Measurements from ENCODE around the gene TNFRSF9. TPM values are rescaled to one million over a fixed set of nuclear protein-coding genes. Genes with fewer than 3 reads are reported as not detected.
A peak's percentile ranks its signal among the peaks of the same experiment; 100 is the strongest.

Gene TNFRSF9
- total and polyA plus RNA-seq, 2 experiments from 2014 or later, result not detected

DNA sequence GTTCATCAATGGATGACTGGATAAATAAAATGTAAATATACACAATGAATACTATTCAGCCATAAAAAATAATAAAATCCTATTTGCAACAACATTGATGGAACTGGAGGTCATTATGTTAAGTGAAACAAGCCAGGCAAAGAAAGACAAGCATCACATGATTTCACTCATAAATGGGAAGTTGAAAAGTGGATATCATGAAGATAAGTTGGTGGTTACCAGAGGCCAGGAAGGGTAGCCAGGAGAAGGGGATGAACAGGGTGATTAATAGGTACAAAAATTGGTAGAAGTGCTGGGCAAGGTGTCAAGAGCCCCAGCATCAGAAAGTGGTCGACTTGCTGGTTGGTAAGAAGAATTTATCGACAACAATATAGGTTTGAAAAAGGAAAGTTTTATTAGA lies 19.5 kb upstream of the TNFRSF9 start:
- DNase-seq (ENCODE audit: low spot score) (no peak), ATAC-seq (no peak)
- H3K27ac ChIP-seq (ENCODE audit: low read depth), result no peak overlapping the region
- H3K27me3 ChIP-seq (ENCODE audit: insufficient read depth), result no peaks in the 10 kb centered on the region
- peak overlapping the region; percentile 92; the same call in 1 of the 2 replicates for H3K4me3 ChIP-seq
- H3K4me1 ChIP-seq (ENCODE audit: insufficient read depth), result peaks cover 8% of the 10 kb centered on the region
- no peaks in the 10 kb centered on the region; the same call in 1 of the 2 replicates for H3F3A ChIP-seq (replicated peaks; ENCODE audit: low read depth)
- TF ChIP-seq ZNF331 (CRISPR knock-in tag; IDR thresholded peaks at IDR 0.05; ENCODE audit: low read depth), result no peak
- TF ChIP-seq POLR2AphosphoS5 (IDR thresholded peaks at IDR 0.05; ENCODE audit: low read depth), result no peak
- no peak for TF ChIP-seq NANOG (IDR thresholded peaks at IDR 0.05; ENCODE audit: borderline replicate concordance)
- TF ChIP-seq ZNF114 (CRISPR knock-in tag; IDR thresholded peaks at IDR 0.05), result no peak
- TF ChIP-seq, protein P1, sequence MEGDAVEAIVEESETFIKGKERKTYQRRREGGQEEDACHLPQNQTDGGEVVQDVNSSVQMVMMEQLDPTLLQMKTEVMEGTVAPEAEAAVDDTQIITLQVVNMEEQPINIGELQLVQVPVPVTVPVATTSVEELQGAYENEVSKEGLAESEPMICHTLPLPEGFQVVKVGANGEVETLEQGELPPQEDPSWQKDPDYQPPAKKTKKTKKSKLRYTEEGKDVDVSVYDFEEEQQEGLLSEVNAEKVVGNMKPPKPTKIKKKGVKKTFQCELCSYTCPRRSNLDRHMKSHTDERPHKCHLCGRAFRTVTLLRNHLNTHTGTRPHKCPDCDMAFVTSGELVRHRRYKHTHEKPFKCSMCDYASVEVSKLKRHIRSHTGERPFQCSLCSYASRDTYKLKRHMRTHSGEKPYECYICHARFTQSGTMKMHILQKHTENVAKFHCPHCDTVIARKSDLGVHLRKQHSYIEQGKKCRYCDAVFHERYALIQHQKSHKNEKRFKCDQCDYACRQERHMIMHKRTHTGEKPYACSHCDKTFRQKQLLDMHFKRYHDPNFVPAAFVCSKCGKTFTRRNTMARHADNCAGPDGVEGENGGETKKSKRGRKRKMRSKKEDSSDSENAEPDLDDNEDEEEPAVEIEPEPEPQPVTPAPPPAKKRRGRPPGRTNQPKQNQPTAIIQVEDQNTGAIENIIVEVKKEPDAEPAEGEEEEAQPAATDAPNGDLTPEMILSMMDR (conservative IDR thresholded peaks at IDR 0.05; ENCODE audit: low read depth in 2 of 2), result no peak
- TF ChIP-seq STAT1 (IDR thresholded peaks at IDR 0.05; ENCODE audit: unreplicated experiment), result no peak
- TF ChIP-seq EZH2 (IDR thresholded peaks at IDR 0.05; ENCODE audit: low read depth, unreplicated experiment), result no peak
- TF ChIP-seq, protein P2, sequence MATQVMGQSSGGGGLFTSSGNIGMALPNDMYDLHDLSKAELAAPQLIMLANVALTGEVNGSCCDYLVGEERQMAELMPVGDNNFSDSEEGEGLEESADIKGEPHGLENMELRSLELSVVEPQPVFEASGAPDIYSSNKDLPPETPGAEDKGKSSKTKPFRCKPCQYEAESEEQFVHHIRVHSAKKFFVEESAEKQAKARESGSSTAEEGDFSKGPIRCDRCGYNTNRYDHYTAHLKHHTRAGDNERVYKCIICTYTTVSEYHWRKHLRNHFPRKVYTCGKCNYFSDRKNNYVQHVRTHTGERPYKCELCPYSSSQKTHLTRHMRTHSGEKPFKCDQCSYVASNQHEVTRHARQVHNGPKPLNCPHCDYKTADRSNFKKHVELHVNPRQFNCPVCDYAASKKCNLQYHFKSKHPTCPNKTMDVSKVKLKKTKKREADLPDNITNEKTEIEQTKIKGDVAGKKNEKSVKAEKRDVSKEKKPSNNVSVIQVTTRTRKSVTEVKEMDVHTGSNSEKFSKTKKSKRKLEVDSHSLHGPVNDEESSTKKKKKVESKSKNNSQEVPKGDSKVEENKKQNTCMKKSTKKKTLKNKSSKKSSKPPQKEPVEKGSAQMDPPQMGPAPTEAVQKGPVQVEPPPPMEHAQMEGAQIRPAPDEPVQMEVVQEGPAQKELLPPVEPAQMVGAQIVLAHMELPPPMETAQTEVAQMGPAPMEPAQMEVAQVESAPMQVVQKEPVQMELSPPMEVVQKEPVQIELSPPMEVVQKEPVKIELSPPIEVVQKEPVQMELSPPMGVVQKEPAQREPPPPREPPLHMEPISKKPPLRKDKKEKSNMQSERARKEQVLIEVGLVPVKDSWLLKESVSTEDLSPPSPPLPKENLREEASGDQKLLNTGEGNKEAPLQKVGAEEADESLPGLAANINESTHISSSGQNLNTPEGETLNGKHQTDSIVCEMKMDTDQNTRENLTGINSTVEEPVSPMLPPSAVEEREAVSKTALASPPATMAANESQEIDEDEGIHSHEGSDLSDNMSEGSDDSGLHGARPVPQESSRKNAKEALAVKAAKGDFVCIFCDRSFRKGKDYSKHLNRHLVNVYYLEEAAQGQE (IDR thresholded peaks at IDR 0.05; ENCODE audit: unreplicated experiment), result no peak
- TF ChIP-seq, protein P3, sequence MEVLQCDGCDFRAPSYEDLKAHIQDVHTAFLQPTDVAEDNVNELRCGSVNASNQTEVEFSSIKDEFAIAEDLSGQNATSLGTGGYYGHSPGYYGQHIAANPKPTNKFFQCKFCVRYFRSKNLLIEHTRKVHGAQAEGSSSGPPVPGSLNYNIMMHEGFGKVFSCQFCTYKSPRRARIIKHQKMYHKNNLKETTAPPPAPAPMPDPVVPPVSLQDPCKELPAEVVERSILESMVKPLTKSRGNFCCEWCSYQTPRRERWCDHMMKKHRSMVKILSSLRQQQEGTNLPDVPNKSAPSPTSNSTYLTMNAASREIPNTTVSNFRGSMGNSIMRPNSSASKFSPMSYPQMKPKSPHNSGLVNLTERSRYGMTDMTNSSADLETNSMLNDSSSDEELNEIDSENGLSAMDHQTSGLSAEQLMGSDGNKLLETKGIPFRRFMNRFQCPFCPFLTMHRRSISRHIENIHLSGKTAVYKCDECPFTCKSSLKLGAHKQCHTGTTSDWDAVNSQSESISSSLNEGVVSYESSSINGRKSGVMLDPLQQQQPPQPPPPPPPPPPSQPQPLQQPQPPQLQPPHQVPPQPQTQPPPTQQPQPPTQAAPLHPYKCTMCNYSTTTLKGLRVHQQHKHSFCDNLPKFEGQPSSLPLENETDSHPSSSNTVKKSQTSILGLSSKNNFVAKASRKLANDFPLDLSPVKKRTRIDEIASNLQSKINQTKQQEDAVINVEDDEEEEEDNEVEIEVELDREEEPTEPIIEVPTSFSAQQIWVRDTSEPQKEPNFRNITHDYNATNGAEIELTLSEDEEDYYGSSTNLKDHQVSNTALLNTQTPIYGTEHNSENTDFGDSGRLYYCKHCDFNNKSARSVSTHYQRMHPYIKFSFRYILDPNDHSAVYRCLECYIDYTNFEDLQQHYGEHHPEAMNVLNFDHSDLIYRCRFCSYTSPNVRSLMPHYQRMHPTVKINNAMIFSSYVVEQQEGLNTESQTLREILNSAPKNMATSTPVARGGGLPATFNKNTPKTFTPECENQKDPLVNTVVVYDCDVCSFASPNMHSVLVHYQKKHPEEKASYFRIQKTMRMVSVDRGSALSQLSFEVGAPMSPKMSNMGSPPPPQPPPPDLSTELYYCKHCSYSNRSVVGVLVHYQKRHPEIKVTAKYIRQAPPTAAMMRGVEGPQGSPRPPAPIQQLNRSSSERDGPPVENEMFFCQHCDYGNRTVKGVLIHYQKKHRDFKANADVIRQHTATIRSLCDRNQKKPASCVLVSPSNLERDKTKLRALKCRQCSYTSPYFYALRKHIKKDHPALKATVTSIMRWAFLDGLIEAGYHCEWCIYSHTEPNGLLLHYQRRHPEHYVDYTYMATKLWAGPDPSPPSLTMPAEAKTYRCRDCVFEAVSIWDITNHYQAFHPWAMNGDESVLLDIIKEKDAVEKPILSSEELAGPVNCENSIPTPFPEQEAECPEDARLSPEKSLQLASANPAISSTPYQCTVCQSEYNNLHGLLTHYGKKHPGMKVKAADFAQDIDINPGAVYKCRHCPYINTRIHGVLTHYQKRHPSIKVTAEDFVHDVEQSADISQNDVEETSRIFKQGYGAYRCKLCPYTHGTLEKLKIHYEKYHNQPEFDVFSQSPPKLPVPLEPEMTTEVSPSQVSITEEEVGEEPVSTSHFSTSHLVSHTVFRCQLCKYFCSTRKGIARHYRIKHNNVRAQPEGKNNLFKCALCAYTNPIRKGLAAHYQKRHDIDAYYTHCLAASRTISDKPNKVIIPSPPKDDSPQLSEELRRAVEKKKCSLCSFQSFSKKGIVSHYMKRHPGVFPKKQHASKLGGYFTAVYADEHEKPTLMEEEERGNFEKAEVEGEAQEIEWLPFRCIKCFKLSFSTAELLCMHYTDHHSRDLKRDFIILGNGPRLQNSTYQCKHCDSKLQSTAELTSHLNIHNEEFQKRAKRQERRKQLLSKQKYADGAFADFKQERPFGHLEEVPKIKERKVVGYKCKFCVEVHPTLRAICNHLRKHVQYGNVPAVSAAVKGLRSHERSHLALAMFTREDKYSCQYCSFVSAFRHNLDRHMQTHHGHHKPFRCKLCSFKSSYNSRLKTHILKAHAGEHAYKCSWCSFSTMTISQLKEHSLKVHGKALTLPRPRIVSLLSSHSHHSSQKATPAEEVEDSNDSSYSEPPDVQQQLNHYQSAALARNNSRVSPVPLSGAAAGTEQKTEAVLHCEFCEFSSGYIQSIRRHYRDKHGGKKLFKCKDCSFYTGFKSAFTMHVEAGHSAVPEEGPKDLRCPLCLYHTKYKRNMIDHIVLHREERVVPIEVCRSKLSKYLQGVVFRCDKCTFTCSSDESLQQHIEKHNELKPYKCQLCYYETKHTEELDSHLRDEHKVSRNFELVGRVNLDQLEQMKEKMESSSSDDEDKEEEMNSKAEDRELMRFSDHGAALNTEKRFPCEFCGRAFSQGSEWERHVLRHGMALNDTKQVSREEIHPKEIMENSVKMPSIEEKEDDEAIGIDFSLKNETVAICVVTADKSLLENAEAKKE (CRISPR knock-in tag; IDR thresholded peaks at IDR 0.05), result no peak
- H3K9me2 ChIP-seq (ENCODE audit: insufficient read depth), result no peaks in the 10 kb centered on the region
- peaks cover 13% of the 10 kb centered on the region for H3K27me3 Mint-ChIP-seq (ENCODE audit: insufficient read depth, low read depth, poor library complexity)
- peak overlapping the region; percentile 98 for H3K4me3 Mint-ChIP-seq
- H3K4me1 Mint-ChIP-seq, result peaks cover 6% of the 10 kb centered on the region; the same call in 1 of the 3 replicates
- no peak overlapping the region for H2AFZ ChIP-seq
- peaks cover 34% of the 10 kb centered on the region for H3K79me2 ChIP-seq (replicated peaks; ENCODE audit: insufficient read depth)
- peaks cover 9% of the 10 kb centered on the region; the same call in 1 of the 2 replicates for H4K20me1 ChIP-seq (replicated peaks; ENCODE audit: insufficient read depth)
- H3K9me3 Mint-ChIP-seq, result no peaks in the 10 kb centered on the region; the same call in 2 of the 3 replicates
- H3K27ac Mint-ChIP-seq, result no peak overlapping the region
- peaks cover 29% of the 10 kb centered on the region for H3K36me3 Mint-ChIP-seq (ENCODE audit: low read depth)
- peaks cover 23% of the 10 kb centered on the region for H3K36me3 ChIP-seq (ENCODE audit: insufficient read depth)
- H3K4me2 ChIP-seq, result peak overlapping the region; percentile 83; the same call in 1 of the 2 replicates

Data from GM23338 (cell line).